ENCODE measurements around the gene FUCA2. TPM values are rescaled to one million over a fixed set of nuclear protein-coding genes. Genes with fewer than 3 reads are reported as not detected.

The FUCA2 gene
- total RNA-seq, 1 donor from 2014 or later: 52.3 TPM

GRCh38 chr6:143506199-143506598 is 5.3 kb downstream of the FUCA2 start:
- no peak for DNase-seq (ENCODE audit: low spot score in 2 of 2, unreplicated experiment in 2 of 2)
- no peak for TF ChIP-seq CTCF (IDR thresholded peaks at IDR 0.05; ENCODE audit: unreplicated experiment)
- peaks cover 28% of the 10 kb centered on the region for H3K36me3 Mint-ChIP-seq
- H3K9me3 Mint-ChIP-seq: no peaks in the 10 kb centered on the region
- no peaks in the 10 kb centered on the region for H3K27me3 Mint-ChIP-seq (ENCODE audit: low read depth)
- peaks cover 18% of the 10 kb centered on the region for H3K4me1 Mint-ChIP-seq
- H3K27ac Mint-ChIP-seq: no peak overlapping the region
- H3K4me3 Mint-ChIP-seq: no peak overlapping the region

- DNase-seq (ENCODE audit: low spot score in 2 of 2, unreplicated experiment in 2 of 2): no peak
- Mint-ChIP-seq H3K27ac (no peak overlapping the region), H3K4me3 (no peak overlapping the region), H3K36me3 (peaks cover 34% of the 10 kb centered on the region), H3K27me3 (ENCODE audit: low read depth) (no peaks in the 10 kb centered on the region), H3K4me1 (peaks cover 11% of the 10 kb centered on the region), H3K9me3 (no peaks in the 10 kb centered on the region)
- no peak for TF ChIP-seq CTCF (IDR thresholded peaks at IDR 0.05; ENCODE audit: unreplicated experiment)
Measured at GRCh38 chr6:143505537-143505936, 6.0 kb downstream of the FUCA2 start.

GRCh38 chr6:143505111-143505510 is 6.4 kb downstream of the FUCA2 start:
- Mint-ChIP-seq H3K9me3 (no peaks in the 10 kb centered on the region), H3K27ac (no peak overlapping the region)

GRCh38 chr6:143504369-143504768 is 7.2 kb downstream of the FUCA2 start:
- Mint-ChIP-seq H3K4me3 (no peak overlapping the region), H3K36me3 (peaks cover 45% of the 10 kb centered on the region), H3K9me3 (no peaks in the 10 kb centered on the region), H3K27ac (no peak overlapping the region), H3K27me3 (ENCODE audit: low read depth) (no peaks in the 10 kb centered on the region), H3K4me1 (peaks cover 4% of the 10 kb centered on the region)
- DNase-seq (ENCODE audit: low spot score in 2 of 2, unreplicated experiment in 2 of 2): no peak
- no peak for TF ChIP-seq CTCF (IDR thresholded peaks at IDR 0.05; ENCODE audit: unreplicated experiment)

More at GRCh38 chr6:143505111-143505510, 6.4 kb downstream of the FUCA2 start:
- Mint-ChIP-seq H3K27me3 (ENCODE audit: low read depth) (no peaks in the 10 kb centered on the region), H3K36me3 (peaks cover 37% of the 10 kb centered on the region), H3K4me1 (peaks cover 9% of the 10 kb centered on the region), H3K4me3 (no peak overlapping the region)
- no peak for DNase-seq (ENCODE audit: low spot score in 2 of 2, unreplicated experiment in 2 of 2)
- TF ChIP-seq CTCF (IDR thresholded peaks at IDR 0.05; ENCODE audit: unreplicated experiment): no peak

- no peak for TF ChIP-seq CTCF (IDR thresholded peaks at IDR 0.05; ENCODE audit: unreplicated experiment)
- Mint-ChIP-seq H3K27ac (no peak overlapping the region), H3K4me1 (no peaks in the 10 kb centered on the region), H3K9me3 (peaks cover 6% of the 10 kb centered on the region), H3K36me3 (peaks cover 56% of the 10 kb centered on the region), H3K4me3 (no peak overlapping the region), H3K27me3 (ENCODE audit: low read depth) (no peaks in the 10 kb centered on the region)
- no peak for DNase-seq (ENCODE audit: low spot score in 2 of 2, unreplicated experiment in 2 of 2)
Measured at GRCh38 chr6:143501851-143502250, 9.7 kb downstream of the FUCA2 start.

- TF ChIP-seq CTCF (IDR thresholded peaks at IDR 0.05; ENCODE audit: unreplicated experiment): no peak
- DNase-seq (ENCODE audit: low spot score in 2 of 2, unreplicated experiment in 2 of 2): no peak
- H3K36me3 Mint-ChIP-seq: peaks cover 43% of the 10 kb centered on the region
- H3K4me1 Mint-ChIP-seq: no peaks in the 10 kb centered on the region
- peaks cover 6% of the 10 kb centered on the region for H3K9me3 Mint-ChIP-seq
- H3K4me3 Mint-ChIP-seq: no peak overlapping the region
- H3K27me3 Mint-ChIP-seq (ENCODE audit: low read depth): no peaks in the 10 kb centered on the region
- H3K27ac Mint-ChIP-seq: no peak overlapping the region
Measured at GRCh38 chr6:143498428-143498827, 13.1 kb downstream of the FUCA2 start.

All from mesothelial cell of epicardium (in vitro differentiated cells).